Stomach (tissue), 9 donors: ENCODE measurements around the gene C2orf92. TPM values are rescaled to one million over a fixed set of nuclear protein-coding genes. Genes with fewer than 3 reads are reported as not detected.

Experiments used
- DNase-seq, 2 donors: peaks; one replicate each; pipeline versions ENCODE4 v3.0.0 to v3.0.0-alpha.2; 2013 to 2019
- H3K27ac ChIP-seq, 5 donors: fragments of 200-600 bp in 4 of 5; sonication (generic) in 4 of 5; one replicate each; pipeline ENCODE4 v1.5.1; 2013 to 2019; ENCODE audit warnings: mild to moderate bottlenecking in 1 of 5, moderate library complexity in 1 of 5
- H3K27me3 ChIP-seq, 3 donors: fragments of 200-600 bp; sonication (generic); one replicate each; pipeline ENCODE4 v1.5.1; 2017 to 2019; ENCODE audit warnings: mixed run types in 1 of 3
- H3K36me3 ChIP-seq, 4 donors: fragments of 200-600 bp; sonication (generic); 1 replicate in 3 of 4; 2 replicates in 1 of 4; pipeline ENCODE4 v1.5.1; 2016 to 2019
- H3K4me1 ChIP-seq, 4 donors: fragments of 200-600 bp; sonication (generic); one replicate each; pipeline ENCODE4 v1.5.1; 2016 to 2019
- H3K4me3 ChIP-seq, 4 donors: fragments of 200-600 bp; sonication (generic) in 3 of 4; one replicate each; pipeline ENCODE4 v1.5.1; 2016 to 2019; ENCODE audit warnings: mild to moderate bottlenecking in 1 of 4
- H3K9me3 ChIP-seq, 4 donors: fragments of 200-600 bp; sonication (generic); one replicate each; pipeline ENCODE4 v1.5.1; 2016 to 2019
- CTCF ChIP-seq, 7 experiments: fragments of 450-650 bp in 4 of 7; fragments of 200-600 bp in 3 of 7; sonication (generic) in 3 of 7; IDR thresholded peaks; one replicate each; pipeline ENCODE4 v1.5.1; 2016 to 2019; ENCODE audit warnings: antibody characterized with exemption in 7 of 7, control low read depth in 2 of 7, mild to moderate bottlenecking in 1 of 7
- EP300 ChIP-seq: sonication (generic); formaldehyde crosslinking; IDR thresholded peaks from one replicate; pipeline ENCODE4 v1.6.1; 2017; ENCODE audit warnings: antibody characterized with exemption
- POLR2A ChIP-seq, 4 donors: fragments of 450-650 bp; IDR thresholded peaks; one replicate each; pipeline ENCODE4 v1.6.1; 2016; ENCODE audit warnings: antibody characterized with exemption in 4 of 4, control low read depth in 2 of 4, mild to moderate bottlenecking in 1 of 4, moderate library complexity in 1 of 4
- POLR2AphosphoS5 ChIP-seq, 3 donors: sonication (generic); formaldehyde crosslinking; IDR thresholded peaks; one replicate each; pipeline ENCODE4 v1.6.1; 2016; ENCODE audit warnings: antibody characterized with exemption in 3 of 3
- WGBS, 5 donors: extraction: QIAGEN DNeasy Blood & Tissue Kit in 3 of 5; methylation state at CpG; one replicate each; pipeline versions ENCODE4 v1.1.5 to v1.1.7; 2013 to 2018; 5-methylcytosine and 5-hydroxymethylcytosine counted together
- intact Hi-C: fragments of 100-400 bp; cut with DNase I; formaldehyde crosslinking; loops from one replicate; pipeline ENCODE4 v1.15.1; 2023; ENCODE audit warnings: low total_unique reads
- polyA plus RNA-seq, 3 donors: library from polyadenylated mRNA; stranded (reverse); fragments of 200-250 nt; gene quantifications; one replicate each; pipeline ENCODE4 v1.2.3, GENCODE V29; 2013
- total RNA-seq, 5 donors: library from RNA; depleted of rRNA; stranded (reverse); fragments of >200 nt; gene quantifications; one replicate each; pipeline versions ENCODE4 v1.1.0 to v1.2.3, GENCODE V29; 2014 to 2016
- donor health status: healthy with polysubstance abuse.
- donor health status: Bipolar disorder and iron deficiency.
- donor health status: healthy.

C2orf92 gene
- total and polyA plus RNA-seq, 8 donors: 2.3 to 35.3 (median 6.0) TPM; not detected in 2

GRCh38 chr2:97714950-97715652 lies 45.6 kb downstream of the C2orf92 start:
- Histone ChIP-seq H3K9me3 (no peaks in the 10 kb centered on the region), H3K27ac (peak overlapping the region in 1 of 5 donors; percentile 4), H3K4me1 (no peaks in the 10 kb centered on the region), H3K36me3 (no peaks in the 10 kb centered on the region), H3K27me3 (peaks cover 0 to 10% (median 0%) of the 10 kb centered on the region in 3 donors), H3K4me3 (peak overlapping the region in 1 of 4 donors; percentile 19)
- 72 to 87% (median 81%) methylated on average over 12 to 13 of the region's 13 CpGs for WGBS, 5 donors
- intact Hi-C loops: no loop called here
- DNase-seq: no peak
- TF ChIP-seq EP300: no peak
- no peak for TF ChIP-seq POLR2A (IDR thresholded peaks at IDR 0.05)
- TF ChIP-seq CTCF (IDR thresholded peaks at IDR 0.05): no peak
- TF ChIP-seq POLR2AphosphoS5 (IDR thresholded peaks at IDR 0.05): no peak

- H3K27me3 ChIP-seq: peaks cover 0 to 7% (median 0%) of the 10 kb centered on the region in 3 donors
- no peak for DNase-seq
- no peaks in the 10 kb centered on the region for H3K9me3 ChIP-seq
- no peak for TF ChIP-seq EP300
- TF ChIP-seq CTCF (IDR thresholded peaks at IDR 0.05): no peak
- TF ChIP-seq POLR2AphosphoS5 (IDR thresholded peaks at IDR 0.05): no peak
- TF ChIP-seq POLR2A (IDR thresholded peaks at IDR 0.05): no peak
- no peak overlapping the region for H3K27ac ChIP-seq
- intact Hi-C loops: no loop called here
- no peaks in the 10 kb centered on the region for H3K36me3 ChIP-seq
- 73 to 84% (median 79%) methylated on average over 9 of the region's 9 CpGs for WGBS, 5 donors
- no peak overlapping the region for H3K4me3 ChIP-seq
- H3K4me1 ChIP-seq: no peaks in the 10 kb centered on the region
These were observed 46.6 kb downstream of the C2orf92 start for GRCh38 chr2:97715951-97716694.

GRCh38 chr2:97716695-97717612 lies 47.4 kb downstream of the C2orf92 start:
- intact Hi-C loops: no loop called here
- WGBS, 5 donors: 80 to 87% (median 83%) methylated on average over 19 to 21 of the region's 21 CpGs
- H3K4me1 ChIP-seq: no peaks in the 10 kb centered on the region
- no peak overlapping the region for H3K27ac ChIP-seq
- no peaks in the 10 kb centered on the region for H3K9me3 ChIP-seq
- H3K4me3 ChIP-seq: no peak overlapping the region
- H3K27me3 ChIP-seq: no peaks in the 10 kb centered on the region
- no peak for TF ChIP-seq POLR2AphosphoS5 (IDR thresholded peaks at IDR 0.05)
- no peak for TF ChIP-seq POLR2A (IDR thresholded peaks at IDR 0.05)
- no peak for TF ChIP-seq CTCF (IDR thresholded peaks at IDR 0.05)
- TF ChIP-seq EP300: no peak
- no peaks in the 10 kb centered on the region for H3K36me3 ChIP-seq
- no peak for DNase-seq

GRCh38 chr2:97717613-97717995 lies 48.1 kb downstream of the C2orf92 start:
- Histone ChIP-seq H3K27ac (no peak overlapping the region), H3K4me1 (no peaks in the 10 kb centered on the region), H3K9me3 (no peaks in the 10 kb centered on the region), H3K4me3 (no peak overlapping the region), H3K27me3 (no peaks in the 10 kb centered on the region), H3K36me3 (no peaks in the 10 kb centered on the region)
- intact Hi-C loops: no loop called here
- 45 to 69% (median 54%) methylated on average over 2 to 3 of the region's 3 CpGs for WGBS, 5 donors
- no peak for TF ChIP-seq EP300
- no peak for TF ChIP-seq CTCF (IDR thresholded peaks at IDR 0.05)
- no peak for TF ChIP-seq POLR2A (IDR thresholded peaks at IDR 0.05)
- TF ChIP-seq POLR2AphosphoS5 (IDR thresholded peaks at IDR 0.05): no peak
- DNase-seq: no peak
